Body of pancreas (tissue), 4 donors: ENCODE results near the gene MFSD6.

Experiments
- POLR2A ChIP-seq, 3 donors: fragments of 450-650 bp; IDR thresholded peaks; one replicate each; pipeline ENCODE4 v1.6.1; 2016; ENCODE audit warnings: antibody characterized with exemption in 3 of 3, mild to moderate bottlenecking in 2 of 3
- TF ChIP-seq, protein P1 (sequence below), 7 experiments: fragments of 450-650 bp in 4 of 7; fragments of 200-600 bp in 3 of 7; sonication (generic) in 3 of 7; IDR thresholded peaks; one replicate each; pipeline ENCODE4 v1.5.1; 2016 to 2019; ENCODE audit warnings: antibody characterized with exemption in 7 of 7

DNA sequence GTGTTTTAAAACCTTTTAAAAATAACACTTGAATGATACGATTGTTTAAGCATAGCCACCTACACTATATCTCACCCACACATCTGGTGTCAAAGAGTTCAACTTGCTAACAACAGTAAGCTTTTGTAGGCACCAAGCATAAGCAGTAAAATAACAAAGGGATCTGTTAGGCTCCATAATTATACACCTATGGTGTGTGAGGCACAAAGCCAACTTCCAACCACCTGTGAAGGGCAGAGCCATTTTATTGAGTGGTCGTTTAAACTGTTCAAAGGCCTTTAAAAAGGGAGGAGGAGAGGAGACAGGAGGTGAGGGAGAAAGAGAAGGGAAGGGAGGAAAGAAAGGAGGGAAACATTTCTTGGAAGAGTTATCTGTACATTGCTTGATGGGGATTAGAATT lies 98.5 kb downstream of the MFSD6 start:
- TF ChIP-seq, protein P1, sequence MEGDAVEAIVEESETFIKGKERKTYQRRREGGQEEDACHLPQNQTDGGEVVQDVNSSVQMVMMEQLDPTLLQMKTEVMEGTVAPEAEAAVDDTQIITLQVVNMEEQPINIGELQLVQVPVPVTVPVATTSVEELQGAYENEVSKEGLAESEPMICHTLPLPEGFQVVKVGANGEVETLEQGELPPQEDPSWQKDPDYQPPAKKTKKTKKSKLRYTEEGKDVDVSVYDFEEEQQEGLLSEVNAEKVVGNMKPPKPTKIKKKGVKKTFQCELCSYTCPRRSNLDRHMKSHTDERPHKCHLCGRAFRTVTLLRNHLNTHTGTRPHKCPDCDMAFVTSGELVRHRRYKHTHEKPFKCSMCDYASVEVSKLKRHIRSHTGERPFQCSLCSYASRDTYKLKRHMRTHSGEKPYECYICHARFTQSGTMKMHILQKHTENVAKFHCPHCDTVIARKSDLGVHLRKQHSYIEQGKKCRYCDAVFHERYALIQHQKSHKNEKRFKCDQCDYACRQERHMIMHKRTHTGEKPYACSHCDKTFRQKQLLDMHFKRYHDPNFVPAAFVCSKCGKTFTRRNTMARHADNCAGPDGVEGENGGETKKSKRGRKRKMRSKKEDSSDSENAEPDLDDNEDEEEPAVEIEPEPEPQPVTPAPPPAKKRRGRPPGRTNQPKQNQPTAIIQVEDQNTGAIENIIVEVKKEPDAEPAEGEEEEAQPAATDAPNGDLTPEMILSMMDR (IDR thresholded peaks at IDR 0.05): no peak
- no peak for TF ChIP-seq POLR2A (IDR thresholded peaks at IDR 0.05)
